SK-MEL-5 (cell line): ENCODE measurements around the gene UGT1A8. TPM values are rescaled to one million over a fixed set of nuclear protein-coding genes. Genes with fewer than 3 reads are reported as not detected.
A peak's percentile ranks its signal among the peaks of the same experiment; 100 is the strongest.

Experiments
- DNase-seq: peaks from one replicate; pipeline ENCODE4 v3.0.0-alpha.2; 2016; ENCODE audit warnings: low read depth, low spot score
- in situ Hi-C: cut with HindIII; loops from 2 replicates; pipeline ENCODE4 v1.10.0; 2016; ENCODE audit warnings: low sequenced_read_pairs, high pct_unique_total_duplicates, low pct_unique_long_range_greater_than_20kb
- total RNA-seq: library from RNA; depleted of rRNA; stranded (reverse); fragments of >200 nt; shearing (Covaris generic); gene quantifications from 2 replicates; pipeline ENCODE4 v1.2.3, GENCODE V29; 2014

Gene UGT1A8
- total RNA-seq, 1 experiment from 2014 or later = not detected

DNA sequence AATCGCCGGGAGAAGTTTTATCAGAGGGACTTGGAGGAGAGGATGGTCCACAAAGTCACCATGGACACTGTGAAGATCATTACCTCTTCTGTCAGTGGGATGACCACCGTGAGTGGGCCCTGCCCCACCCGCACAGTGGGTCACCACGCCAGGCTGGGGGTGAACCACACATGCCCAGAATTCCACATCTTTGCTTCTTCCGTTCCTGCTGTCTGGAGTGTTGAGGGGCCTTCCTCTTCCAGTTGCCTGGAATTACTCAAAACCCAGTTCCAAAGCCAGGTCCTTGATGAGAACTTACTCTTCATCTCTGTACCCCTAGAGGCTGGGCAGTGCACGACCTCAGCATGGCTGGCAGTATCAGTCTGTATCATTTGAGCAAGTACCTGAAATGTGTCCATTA is 182.8 kb downstream of the UGT1A8 start:
- DNase-seq = no peak
- in situ Hi-C loops = no loop called here

DNA sequence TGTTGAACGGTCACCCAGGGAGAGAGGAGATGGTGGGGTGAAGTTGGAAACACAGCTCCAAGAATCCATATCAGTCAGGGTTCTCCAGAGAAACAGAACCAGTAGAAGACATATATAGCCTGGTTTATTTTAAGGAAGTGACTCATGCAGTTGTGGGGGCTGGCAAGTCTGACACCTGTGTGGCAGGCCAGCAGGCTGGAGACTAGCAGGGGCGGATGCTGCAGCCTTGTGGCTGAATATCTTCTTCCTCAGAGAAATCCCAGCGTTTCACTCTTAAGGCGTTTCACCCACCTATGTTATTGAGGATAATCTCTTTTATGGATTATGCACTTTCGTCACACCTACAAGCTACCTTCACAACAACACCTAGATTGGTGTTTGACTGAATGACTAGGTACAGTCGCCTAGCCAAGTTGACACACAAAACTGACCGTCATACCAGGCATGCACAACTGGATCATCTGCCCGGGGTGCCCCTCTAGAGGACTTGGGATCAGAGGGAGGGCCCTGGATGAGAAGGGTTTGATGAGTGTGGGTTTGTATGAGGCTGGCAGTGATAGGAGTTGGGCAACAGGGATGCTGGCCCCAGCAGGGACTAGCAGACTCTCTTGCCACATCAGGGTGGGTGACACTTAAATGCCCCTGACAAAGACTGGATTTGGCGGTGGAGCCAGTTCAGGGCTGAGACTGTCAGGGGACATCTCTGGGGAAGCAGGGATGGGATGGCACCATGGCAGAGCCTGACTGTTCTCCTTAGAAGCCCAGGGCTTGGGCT is 184.1 kb downstream of the UGT1A8 start:
- in situ Hi-C loops = no loop called here
- DNase-seq = no peak

DNA sequence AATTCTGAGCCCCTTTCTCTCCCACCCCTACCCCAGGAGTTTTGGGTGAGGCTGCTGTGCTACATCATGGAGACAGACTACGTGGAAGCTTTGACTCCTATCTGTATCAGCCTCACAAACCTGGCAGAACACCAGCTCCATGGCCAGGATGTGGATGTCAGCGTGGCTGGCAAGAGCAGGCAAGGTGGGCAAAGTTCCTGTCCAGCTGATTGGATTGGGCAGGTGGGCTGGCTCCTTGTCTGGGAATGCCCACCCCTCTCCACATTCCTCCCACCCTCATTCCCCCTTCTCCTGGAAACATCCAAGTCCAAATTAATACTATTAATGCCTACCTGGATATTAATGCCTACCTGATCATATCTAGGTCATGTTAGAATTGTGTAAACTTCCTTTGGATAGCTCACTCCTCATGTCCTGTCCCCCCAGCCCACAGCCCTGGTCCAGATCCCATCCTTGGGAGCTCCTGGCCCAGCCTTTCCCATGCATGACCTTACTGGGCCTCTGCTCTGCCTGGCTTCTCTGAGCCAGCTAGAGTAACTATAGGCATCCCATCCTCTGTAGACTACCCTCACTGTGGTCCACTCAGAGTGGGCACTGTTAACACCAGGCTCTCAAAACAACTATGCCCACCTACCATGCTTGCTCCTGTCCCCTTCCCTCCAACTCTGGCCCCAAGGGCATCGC is 184.8 kb downstream of the UGT1A8 start:
- no peak for DNase-seq
- in situ Hi-C loops = no loop called here

DNA sequence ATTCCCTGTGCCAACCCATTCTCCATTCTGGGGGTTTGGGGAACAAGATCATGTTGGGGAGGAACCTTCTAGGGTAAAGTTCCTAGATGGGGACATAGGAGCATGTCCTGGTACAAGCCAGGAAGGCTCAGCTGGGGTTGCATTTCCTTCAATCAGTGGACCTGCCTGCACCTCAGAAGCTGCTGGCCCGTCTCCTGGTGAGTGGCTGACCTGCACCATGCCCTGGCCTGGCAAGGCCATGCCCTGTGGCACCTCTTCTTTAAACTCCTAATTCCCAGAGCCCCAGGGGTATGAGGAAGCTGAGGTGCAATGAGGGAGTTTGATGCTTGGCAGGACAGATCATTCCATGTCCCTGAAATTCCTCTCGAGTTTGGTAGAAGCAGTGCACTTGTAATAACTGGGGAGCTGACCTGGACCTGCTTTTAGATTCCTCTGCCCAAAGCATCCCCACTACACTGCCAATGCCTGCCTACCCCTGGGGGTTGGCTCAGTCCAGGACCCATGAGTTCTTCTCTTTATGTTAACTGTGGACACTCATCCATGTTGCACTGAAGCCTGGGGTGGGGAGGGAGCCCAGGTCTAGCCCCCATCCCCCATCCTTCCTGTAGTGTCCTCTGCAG is 186.0 kb downstream of the UGT1A8 start:
- in situ Hi-C loops = no loop called here
- no peak for DNase-seq

DNA sequence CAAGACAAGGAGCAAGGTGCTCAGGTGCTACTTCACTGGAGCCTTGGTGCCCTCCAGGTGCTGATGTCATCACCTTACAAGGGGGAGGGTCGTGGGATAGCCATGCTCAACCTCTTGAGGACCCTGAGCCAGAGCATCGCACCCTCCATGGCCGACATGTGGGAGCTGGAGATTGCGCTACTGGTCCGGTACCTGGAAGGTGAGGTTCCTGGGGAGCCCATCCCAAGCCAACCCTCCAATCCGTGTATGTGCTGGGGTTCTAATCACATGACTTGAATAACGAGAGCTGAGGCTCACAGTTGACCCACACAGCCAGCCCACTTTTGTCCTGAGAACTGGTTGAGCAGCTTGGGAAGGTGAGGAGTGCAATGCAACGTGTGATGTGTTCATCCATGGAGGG is 186.6 kb downstream of the UGT1A8 start:
- no peak for DNase-seq
- in situ Hi-C loops = no loop called here

DNA sequence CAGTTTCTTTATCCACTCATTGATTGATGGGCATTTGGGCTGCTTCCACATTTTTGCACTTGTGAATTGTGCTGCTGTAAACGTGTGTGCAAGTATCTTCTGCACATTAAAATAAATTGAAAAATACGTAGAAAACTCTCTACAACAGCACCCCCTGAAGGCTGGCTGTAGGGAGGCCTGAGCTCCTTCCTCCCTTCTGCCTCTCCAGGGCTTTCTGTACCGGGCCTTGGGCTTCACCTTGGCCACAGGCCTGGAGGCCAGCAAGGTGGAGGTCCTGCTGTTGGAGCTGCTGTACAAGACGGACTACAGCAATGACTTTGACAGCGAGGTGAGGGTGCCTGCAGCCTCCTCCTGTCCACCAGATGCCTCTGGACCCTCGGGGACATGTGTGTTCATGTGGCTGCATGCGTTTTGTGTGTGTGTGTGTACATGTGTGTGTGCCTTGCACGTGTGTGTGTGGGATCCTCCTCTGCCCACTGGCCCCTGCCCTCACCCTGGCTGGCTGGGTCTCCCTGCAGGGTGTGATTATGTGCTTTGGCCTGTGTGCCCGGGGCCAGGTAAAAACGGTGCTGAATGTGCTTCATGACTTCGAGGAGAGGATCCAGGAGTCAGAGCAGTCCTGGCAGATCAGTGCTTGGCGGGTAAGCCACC is 189.9 kb downstream of the UGT1A8 start:
- in situ Hi-C loops = no loop called here
- no peak for DNase-seq

DNA sequence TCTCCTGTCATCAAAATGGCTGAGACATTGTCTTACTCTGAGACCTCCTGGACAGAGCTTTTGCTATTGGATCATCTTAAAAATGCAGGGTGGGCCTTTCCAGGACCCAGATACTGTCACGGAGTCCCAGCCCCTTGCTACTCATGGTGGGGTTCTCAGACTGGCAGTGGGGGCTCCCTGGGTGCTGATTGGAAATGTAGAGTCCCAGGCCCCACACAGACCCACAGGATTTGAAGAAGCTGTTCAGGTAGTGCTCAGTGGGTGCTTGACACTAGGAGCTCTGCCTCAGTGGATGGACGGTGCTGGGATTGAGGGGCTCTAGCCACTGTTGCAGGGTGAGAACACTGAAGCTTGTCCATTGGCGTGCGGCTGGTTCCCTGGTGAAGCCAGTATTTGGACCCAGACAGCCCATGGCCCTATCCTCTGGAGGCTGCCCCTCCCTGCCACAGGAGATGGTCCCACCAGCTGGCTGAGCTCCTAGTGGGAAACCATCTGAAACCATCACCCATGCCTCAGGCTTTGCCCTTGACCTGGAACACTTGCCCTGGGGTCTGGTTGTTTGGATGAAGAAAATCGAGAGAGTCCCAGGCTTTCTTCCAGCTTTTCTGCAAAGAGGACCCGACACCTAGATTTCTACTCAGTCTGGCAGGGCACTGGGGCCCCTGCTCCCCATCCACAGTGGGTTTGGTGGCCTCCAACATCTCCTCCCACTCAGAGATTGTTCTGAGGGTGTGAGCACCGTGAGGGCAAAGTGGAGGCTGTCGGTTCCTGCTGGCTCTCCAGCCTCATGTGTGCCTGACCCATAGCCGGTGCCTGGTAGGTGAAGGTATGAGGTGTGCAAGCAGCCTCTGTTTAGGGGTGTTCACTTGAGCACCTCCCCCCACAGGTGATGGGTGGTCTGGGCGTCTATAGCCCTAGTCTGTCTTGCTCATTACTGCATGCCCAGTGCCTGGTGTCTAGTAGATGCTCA is 190.8 kb downstream of the UGT1A8 start:
- DNase-seq = no peak
- in situ Hi-C loops = no loop called here

DNA sequence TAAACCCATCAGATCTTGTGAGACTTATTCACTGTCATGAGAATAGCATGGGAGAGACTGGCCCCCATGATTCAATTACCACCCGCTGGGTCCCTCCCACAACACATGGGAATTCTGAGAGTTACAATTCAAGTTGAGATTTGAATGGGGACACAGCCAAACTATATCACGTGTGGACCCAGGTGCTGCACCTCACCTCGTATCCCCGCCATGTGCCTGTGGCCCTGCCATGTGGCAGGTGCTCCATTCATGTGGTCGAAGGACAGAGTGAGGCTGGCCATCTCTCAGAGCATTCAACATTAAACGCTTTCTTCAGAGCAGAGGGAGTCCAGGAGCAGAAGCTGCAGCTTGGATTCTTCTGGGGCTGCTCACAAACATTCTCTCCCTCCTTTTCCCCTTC is 193.0 kb downstream of the UGT1A8 start:
- DNase-seq = no peak
- in situ Hi-C loops = no loop called here

DNA sequence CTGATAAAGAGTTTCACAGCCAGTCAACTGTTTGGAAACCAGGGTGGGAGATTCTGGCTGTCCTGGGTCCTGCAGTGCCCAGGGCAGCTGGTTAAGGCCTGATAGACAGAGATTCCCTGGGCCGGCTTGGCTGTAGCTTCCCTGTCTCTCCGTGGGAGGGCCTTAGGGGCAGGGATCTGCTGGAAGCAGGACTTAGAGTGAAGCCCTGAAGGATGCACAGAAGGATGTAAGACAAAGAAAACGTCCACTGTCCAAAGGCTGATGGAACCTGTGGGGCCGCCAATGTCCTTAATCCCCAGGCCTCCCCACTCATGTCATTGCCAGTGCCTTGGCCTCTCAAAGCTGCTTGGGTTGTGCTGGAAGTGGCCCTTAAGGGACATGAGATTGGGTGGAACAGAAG is 193.7 kb downstream of the UGT1A8 start:
- in situ Hi-C loops = no loop called here
- DNase-seq = no peak

DNA sequence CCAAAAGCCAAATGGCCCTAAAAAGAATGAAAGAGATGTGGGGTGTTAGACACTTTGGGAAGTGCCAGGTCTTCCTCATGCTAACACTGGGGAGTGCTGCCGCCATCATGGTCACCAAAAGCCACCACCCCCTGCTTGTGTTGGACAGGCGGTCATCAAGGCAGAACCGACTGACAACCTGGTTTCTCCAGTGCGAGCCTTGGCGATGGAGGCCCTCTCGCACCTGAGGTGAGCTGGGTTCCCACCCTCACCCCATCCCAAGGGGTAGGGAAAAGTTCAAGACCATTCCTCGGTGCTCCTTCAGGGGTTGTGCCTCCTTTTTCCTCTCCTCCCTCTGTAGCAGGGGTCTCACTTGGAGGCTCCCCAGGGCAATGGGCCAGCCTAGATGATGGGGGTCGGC is 194.3 kb downstream of the UGT1A8 start:
- no peak for DNase-seq
- in situ Hi-C loops = no loop called here

DNA sequence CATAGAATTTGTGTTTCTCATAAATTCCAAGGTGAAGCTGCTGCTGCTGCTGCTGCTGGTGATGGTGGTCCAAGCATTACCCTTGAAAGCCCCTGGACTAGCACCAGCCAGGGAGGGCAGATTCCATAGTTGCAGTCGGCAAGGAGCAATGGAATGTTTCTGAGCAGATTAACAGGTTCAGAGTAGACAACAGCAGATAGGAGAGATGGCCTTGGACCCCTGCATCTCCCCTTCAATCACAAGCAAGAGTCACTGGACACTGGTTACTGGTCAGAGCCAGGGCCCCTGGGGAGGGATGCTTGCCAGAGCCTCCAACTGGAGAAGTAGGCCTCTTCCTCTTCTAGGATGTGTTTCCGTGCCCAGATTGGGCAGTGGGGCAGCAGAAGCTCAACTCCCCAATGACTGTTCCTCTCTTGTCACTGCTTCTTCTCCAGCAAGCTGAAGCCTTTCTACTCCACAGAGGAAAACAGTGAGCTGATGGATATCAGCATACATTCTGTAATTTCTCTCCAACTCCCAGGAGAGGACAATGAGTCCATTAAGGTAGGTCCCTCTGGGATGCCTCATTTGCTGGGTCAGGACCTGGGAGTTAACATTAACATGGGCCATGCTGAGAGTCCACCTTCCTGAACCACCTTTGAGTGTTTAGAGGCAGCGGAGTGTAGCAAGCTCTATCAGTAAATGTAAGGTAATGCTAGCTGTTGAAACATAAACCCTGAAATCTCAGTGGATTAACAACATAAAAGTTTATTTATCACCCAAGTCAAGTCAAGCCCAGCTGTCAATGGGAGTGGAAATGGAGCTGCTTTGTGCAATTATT is 196.0 kb downstream of the UGT1A8 start:
- in situ Hi-C loops = no loop called here
- no peak for DNase-seq

DNA sequence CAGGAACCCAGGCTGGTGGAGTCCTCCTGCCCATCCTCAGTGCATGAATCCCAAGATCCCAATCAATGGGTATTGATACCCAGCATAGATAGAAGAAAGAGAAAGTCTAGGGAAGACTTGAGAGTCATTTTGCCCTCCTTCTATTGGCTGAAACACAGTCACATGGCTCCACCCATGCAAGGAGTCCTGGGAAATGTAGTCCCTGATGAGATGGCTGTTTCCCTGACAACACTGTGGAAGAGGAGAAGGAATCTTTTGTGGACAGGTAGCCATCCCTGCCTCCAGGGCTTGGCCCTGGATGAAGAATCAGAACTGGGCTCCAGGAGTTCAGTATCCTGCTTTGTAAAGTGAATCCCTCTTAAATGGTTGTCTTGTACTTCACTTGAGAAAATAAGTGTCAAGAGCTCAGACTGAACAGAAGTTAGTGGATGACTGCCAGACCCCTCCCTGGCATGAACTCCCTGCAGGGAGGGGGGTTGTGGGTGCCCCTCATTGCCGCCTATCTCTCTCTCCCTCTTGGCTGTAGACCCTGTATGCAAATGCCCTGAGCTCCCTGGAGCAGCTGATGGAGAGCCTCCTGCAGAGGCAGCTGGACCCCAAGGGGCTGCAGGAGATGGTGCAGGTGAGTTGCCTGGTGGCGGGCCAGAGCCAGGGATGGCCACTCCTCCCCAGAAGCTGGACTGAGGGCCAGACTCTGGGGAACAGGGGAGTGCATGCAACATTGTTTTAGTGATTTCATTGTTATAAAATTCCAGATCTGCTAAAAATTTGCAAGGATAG is 196.8 kb downstream of the UGT1A8 start:
- in situ Hi-C loops = no loop called here
- DNase-seq = peak; percentile 60

DNA sequence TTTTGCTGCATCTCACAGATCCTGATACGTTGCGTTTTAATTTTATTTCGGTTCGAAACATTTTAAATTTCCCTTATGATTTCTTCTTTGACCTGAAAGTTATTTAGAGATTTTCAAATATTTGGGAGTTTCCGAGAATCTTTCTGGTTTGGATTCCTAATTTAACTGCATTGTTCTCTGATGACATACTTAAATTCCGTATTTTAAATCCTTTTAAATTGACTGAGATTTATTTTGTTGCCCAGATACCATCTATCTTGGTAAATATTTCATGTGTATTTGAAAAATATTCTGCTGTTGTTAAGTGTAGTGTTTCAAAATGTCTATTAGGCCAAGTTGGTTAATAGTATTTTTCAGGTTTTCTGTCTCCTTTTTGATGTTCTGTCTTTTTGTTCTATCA is 198.4 kb downstream of the UGT1A8 start:
- in situ Hi-C loops = no loop called here
- DNase-seq = no peak

DNA sequence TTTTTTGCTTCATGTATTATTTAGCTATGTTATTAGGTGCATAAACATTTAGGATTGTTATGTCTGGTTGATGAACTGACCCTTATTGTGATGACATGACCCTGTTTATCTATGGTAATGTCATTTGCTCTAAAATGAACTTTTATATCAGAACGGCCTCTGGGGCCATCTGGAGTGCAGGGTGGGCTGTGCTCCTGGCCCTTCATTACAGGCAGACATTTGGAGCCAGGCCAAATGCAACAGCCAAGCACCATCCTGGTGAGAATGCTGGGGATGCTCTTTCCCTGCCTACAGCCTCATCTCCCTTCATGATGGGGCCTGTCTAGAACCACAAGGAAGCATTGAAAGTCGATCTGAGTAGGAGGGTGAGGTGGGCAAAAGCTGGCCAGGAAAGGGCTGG is 198.9 kb downstream of the UGT1A8 start:
- in situ Hi-C loops = no loop called here
- no peak for DNase-seq

DNA sequence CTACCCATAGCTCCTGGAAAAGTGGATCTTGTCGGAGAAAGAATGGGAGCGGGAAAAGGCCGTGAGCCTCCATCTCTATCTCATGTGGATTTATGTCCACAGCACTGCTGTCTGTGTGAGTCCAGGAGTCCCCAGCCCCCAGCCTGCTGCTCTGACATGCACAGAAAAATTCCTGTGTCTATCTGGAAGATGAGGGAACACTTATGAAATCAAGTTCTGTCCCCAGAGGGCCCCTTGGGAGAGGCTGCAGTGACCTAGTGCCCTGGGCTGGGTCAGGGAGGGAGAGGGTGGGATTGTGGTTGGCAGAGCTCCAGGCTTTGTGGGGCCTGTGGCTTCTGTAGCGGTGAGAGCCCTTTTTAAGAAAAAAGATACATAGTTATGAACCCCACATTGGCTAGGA is 199.3 kb downstream of the UGT1A8 start:
- in situ Hi-C loops = no loop called here
- no peak for DNase-seq

DNA sequence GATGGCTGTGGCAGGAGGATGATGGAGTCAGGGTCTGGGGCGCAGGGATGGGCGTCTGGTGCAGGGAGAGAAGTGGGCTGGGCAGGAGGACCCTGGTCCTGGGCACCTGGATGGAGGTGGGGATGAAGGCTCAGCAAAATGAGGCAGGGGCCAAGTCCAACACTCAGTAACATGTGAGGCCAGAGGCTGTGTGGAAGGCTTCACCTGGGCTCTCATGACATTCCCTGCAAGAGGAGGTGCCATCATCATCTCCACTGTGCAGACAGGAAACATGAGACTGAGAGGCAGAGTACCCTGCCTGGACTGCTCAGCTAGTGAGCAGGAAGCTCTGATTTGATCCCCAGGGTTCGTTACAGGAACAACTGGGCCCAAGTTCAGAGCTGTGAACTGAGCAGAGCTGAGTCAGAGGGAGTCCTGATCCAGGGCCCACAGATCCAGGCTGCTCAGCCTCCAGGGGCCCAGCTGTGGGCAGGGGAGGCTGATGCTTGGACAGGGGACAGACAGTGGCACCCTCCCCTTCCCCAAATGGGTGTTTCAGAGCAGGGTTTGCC is 200.0 kb downstream of the UGT1A8 start:
- DNase-seq = no peak
- in situ Hi-C loops = no loop called here
